T1000 (cell line): ENCODE results near the gene KRTAP2-3.
A peak's percentile ranks its signal among the peaks of the same experiment; 100 is the strongest.

Experiments used
- DNase-seq: peaks from one replicate; lab custom pipeline; 2025; ENCODE audit warnings: mixed read lengths; lab: John Stamatoyannopoulos, UW

KRTAP2-3 gene

GRCh38 chr17:41029633-41030245 is 30.2 kb downstream of the KRTAP2-3 start, which contains the start of gene KRTAP1-4:
Gene KRTAP1-4 (minus strand): TSS chr17:41030195. CDS start chr17:41030078, 117 bp downstream.
- no peak for DNase-seq

DNA sequence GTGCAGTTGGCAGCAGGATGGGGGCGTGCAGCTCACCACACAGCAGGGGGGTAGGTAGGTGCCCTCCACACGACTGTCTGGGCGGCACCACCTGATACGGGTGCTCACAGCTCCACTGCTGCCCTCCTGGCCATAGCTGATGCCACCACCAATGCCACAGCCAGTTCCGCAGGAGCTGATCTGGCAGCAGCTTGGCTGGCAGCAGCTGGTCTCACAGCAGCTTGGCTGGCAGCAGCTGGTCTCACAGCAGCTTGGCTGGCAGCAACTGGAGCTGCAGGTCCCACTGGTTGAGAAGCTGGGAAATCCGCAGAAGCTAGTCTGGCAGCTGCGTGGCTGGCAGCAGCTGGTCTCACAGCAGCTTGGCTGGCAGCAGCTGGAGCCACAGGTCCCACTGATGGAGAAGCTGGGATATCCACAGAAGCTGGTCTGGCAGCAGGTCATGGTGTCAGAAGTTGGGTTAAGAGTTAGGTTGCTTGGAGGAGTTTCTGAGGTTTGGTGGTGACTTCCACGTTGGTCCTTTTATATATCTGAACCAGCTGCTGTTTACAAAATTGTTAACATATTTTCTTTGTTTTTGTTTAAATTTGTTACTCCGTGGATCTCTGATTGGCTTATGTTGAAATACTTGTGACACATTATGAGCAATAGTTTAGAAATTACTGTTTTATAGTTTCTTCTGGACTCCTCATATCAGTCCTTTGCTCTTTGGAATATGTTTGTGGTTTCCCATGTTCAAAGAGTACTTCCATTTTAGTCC is 33.0 kb downstream of the KRTAP2-3 start, which contains the start of gene KRTAP1-5:
Gene KRTAP1-5 (minus strand): TSS at position 494 of the 757 bp plus-strand sequence. CDS start 53 bp downstream, at position 441.
- peak; percentile 45 for DNase-seq

DNA sequence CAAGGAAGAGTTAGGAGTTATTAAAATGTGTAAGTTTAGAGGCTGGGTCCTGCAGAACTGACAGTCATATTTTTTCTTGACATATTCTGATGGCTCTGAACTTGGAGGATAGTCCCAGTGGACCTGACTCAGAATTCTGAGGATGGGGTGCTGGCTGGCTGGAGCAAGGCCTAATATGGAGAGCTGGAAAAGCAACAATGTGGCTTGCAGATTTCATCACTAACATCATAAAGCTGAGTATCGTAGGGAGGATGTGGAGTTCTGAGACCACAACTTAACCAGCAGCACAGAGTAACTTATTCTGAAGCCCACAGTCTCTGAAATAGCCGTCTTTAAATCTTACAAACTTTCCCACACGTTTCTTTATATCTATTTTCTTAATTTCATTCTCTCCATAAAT is 35.2 kb downstream of the KRTAP2-3 start:
- no peak for DNase-seq

GRCh38 chr17:41020336-41020735 is 39.6 kb downstream of the KRTAP2-3 start:
- no peak for DNase-seq

DNA sequence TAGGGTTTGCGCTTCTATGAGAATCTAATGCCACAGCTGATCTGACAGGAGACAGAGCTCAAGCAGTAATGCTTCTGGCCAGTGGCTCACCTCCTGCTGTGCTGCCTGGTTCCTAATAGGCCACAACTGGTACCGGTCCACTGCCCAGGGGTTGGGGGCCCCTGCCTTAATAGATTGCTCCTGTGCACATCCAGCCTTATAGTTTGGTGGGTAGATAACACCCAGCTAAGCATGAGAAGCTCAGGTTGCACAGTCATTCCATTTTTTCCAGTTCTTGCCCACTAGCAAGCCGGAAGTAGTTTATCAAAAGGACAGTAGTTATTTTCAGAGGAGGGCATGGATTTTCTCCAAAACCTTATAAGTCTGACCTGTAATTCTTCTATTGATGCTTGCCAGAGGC is 40.5 kb downstream of the KRTAP2-3 start:
- no peak for DNase-seq

- no peak for DNase-seq
Measured at GRCh38 chr17:41018541-41018940, 41.4 kb downstream of the KRTAP2-3 start.

GRCh38 chr17:41016578-41017215 is 43.2 kb downstream of the KRTAP2-3 start:
- no peak for DNase-seq

- DNase-seq = no peak
Measured at GRCh38 chr17:41015454-41015853, 44.5 kb downstream of the KRTAP2-3 start.

- DNase-seq = no peak
Measured at GRCh38 chr17:41013606-41014005, 46.3 kb downstream of the KRTAP2-3 start.

GRCh38 chr17:41013181-41013580 is 46.7 kb downstream of the KRTAP2-3 start:
- no peak for DNase-seq

- DNase-seq = no peak
Measured at GRCh38 chr17:41012326-41013120, 47.4 kb downstream of the KRTAP2-3 start.

DNA sequence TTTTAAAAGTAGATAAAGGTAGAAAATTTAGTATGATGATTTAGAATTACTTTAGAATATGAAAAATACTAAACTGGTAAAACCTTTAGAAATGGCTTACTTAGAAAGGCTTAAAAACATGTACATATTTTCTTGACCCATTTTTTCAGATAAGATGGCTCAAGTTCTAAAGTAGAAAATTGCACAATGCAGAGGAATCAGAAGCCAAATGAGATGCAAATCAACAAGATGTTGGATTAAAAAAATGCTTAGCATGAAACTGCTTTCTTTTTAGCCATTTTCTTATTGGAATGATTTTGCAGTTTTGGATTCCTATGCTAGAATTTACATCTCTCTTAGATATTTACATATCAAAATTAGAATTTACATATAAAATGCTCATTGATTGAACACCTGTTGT is 49.5 kb downstream of the KRTAP2-3 start:
- no peak for DNase-seq

DNA sequence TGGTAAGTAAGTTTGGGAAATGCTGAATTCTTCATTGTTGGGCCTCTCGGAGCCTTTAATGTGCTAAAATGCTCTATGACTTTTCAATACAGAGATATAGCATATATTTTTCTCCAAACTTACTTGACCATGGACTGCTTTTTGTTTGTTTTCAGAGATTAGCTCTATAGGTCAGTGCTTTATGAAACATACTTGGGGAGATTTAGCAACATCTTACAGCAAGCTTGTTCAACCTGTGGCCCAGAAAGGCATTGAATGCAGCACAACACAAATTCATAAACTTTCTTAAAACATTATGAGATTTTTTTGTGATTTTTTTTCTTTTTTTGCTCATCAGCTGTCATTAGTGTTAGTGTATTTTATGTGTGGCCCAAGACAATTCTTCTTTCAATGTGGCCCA is 50.0 kb downstream of the KRTAP2-3 start:
- DNase-seq = no peak

DNA sequence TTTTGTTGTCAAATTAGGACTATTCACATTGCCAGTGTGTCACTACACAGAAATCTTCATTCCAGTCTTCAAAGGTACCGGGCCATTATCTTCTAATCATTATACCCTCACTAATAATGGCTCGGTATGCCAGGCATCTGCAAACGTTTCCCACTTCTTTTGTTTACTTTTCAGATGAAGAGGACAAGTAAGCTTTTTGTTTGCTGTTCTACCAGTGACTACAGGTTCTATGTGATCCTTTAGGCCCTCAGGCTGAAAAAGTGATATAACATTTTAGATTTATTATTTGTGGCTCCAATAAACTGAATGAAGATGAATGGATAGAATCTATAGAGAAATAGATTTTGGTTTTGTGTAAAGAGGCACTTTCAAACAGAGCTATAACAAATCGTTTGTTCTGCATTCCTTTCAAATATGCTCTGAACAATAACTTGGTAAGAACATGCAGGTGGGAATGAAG is 50.6 kb downstream of the KRTAP2-3 start:
- no peak for DNase-seq
